Measurements from ENCODE around the gene NUP98.

Gene NUP98

DNA sequence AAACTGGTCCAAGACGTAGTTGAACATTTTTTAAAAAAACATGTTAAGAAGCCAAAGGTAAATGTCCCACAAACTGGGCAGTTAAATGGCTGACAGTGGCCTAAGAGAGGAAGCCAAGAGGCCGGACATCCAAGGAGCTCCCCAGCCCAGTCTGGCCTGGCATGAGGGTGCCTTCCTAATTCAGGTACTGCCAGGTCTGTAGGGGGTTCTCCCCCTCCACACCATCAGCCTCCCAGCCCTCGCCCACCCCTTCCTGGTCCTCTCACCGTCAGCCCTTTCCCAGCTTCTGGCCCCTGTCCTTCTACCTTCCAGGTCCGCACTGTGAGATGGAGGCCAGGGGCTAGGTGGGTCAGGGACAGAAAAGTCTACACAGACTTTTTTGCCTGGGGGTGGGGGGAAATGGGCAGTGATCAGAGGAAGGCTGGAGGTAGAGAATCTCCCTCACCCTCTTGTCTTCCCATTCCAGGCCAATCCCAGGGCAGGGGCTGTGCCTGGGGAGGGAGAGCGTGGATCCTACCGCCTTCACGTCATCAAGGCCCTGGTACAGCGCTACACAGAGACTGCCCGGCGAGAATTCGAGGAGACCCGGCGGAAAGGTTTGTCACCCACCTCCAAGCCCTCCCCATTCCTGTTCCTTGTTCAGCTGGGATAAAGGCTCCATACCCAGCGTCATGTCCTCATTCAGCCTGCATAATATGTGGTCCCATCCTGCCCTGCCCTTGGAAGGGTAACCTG lies 161.5 kb downstream of the NUP98 start:
- DNase-seq: no peak

DNA sequence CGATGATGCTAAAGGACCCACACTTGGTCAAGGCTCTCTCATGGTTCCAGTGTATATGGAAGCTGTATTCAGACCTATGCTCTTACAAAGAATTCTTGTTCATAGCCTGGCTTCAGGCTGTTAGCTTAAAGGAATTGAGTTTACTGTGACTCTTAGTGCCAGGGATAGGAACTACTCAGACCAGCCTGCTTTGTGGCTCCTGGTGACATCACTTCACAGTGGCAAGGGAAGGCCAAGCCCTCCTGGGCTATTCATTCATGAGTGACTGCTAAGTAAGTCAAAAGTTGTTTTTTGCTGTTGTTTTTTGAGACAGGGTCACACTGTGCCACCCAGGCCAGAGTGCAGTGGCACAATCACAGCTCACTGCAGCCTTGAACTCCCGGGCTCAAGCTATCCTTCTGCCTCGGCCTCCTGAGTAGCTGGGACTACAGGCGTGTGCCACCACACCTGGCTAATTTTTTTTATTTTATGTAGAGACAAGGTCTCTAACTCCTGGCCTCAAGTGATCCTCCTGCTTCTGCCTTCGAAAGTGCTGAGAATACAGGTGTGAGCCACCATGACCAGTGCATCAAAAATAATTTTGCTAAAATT lies 165.2 kb downstream of the NUP98 start:
- no peak for DNase-seq

DNA sequence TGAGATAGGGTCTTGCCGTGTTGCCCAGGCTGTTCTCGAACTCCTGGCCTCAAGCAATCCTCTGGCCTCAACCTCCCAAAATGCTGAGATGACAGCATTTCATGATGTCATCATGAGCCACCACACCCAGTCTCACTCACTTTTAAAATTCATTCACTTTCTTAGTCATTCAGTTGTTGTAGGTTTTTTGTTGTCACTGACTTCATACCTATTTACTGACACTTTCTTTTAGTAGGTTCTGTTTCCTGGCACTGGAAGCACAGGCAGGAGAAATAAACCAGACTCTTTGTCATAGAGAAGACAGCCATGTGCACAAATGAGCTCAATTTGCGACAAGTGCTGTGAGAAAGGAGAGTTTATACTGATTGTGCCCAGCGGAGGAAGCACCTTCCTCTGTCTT lies 166.0 kb downstream of the NUP98 start:
- DNase-seq: no peak

DNA sequence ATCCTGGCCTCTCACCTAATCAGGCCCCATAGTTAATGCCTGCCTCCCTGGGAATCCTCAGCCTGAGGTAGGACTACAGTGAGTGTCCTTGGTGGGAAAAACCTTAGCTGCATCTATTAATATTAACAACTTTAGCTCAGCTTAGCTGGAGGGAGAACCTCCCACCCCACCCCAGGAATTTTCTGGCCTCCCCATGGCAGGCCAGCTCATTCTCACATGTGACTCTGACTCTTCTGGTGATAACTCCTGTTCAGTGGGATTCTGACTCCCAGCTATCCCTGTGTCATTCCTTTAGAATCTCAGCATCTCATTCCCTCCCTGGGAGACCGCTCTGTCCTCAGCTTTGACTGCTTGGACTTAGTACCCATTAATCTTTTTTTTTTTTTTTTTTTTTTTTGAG lies 170.1 kb downstream of the NUP98 start:
- DNase-seq: no peak

DNA sequence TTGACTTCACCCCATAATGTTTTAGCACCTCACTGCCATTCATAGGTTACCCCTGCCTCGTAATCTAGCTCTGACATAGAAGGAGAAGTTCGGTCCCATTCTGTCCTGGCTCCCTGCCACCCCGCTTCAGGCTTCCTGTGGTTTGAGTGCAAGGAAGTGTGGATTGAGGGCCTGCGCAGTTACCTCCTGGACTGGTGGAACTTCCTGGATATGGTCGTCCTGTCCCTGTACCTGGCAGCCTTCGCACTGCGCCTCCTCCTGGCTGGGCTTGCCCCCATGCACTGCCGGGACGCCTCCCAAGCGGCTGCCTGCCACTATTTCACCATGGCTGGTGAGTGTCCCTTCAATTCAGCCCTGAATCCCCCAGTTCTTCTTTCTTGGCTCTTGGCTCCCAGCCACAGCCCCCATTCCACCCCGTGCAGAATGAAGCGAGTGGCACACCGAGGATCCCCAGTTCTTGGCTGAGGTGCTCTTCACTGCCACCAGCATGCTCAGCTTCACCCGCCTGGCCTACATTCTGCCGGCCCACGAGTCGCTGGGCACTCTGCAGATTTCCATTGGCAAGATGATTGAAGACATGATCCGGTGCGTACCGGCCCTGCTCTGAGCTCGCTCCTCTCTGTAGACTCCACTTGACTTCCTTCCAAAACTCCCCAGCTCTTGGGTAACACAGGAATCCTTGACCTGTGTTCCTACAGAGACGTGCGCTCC lies 170.9 kb downstream of the NUP98 start:
- DNase-seq: no peak
